GM21717 (cell line): ENCODE results near the gene NFKBIE.
A peak's percentile ranks its signal among the peaks of the same experiment; 100 is the strongest.
"Not testable (repeated sequence)": the region's sequence is repeated elsewhere in the genome, so short reads cannot be mapped to it uniquely, and the experiment has no call there.

ENCODE experiments used
- ATAC-seq: cut with Tn5 transposase; IDR thresholded peaks from one replicate; pipeline ENCODE4 v1.9.1; 2021; ENCODE audit warnings: mild to moderate bottlenecking, moderate library complexity; ENCODE audit not compliant: unreplicated experiment

NFKBIE gene

GRCh38 chr6:44265007-44265721, at the start of gene NFKBIE:
NFKBIE (minus strand) TSS chr6:44265551; CDS start chr6:44265346, 205 bp downstream.
- ATAC-seq = peak; percentile 31

- not testable (repeated sequence) for ATAC-seq
Observed at GRCh38 chr6:44314657-44315056, 49.3 kb upstream of the NFKBIE start.

- peak; percentile 72 for ATAC-seq
Observed at GRCh38 chr6:44312901-44313788, 47.8 kb upstream of the NFKBIE start, which contains the start of gene AARS2. AARS2 (minus strand) TSS chr6:44313347; CDS start chr6:44313323, 24 bp downstream.

GRCh38 chr6:44311767-44312166, 46.4 kb upstream of the NFKBIE start:
- no peak for ATAC-seq

GRCh38 chr6:44311304-44311703, 46.0 kb upstream of the NFKBIE start:
- no peak for ATAC-seq

- no peak for ATAC-seq
Observed at GRCh38 chr6:44310241-44310640, 44.9 kb upstream of the NFKBIE start.

- no peak for ATAC-seq
Observed at GRCh38 chr6:44309631-44310030, 44.3 kb upstream of the NFKBIE start.

GRCh38 chr6:44309092-44309491, 43.7 kb upstream of the NFKBIE start:
- no peak for ATAC-seq

- no peak for ATAC-seq
Observed at GRCh38 chr6:44307217-44307616, 41.9 kb upstream of the NFKBIE start.

- ATAC-seq = no peak
Observed at GRCh38 chr6:44306710-44307109, 41.4 kb upstream of the NFKBIE start.

GRCh38 chr6:44305200-44305725, 39.9 kb upstream of the NFKBIE start:
- no peak for ATAC-seq

GRCh38 chr6:44304282-44305199, 39.2 kb upstream of the NFKBIE start:
- ATAC-seq = no peak

- ATAC-seq = no peak
Observed at GRCh38 chr6:44303842-44304241, 38.5 kb upstream of the NFKBIE start.

GRCh38 chr6:44302856-44303255, 37.5 kb upstream of the NFKBIE start:
- no peak for ATAC-seq

- ATAC-seq = no peak
Observed at GRCh38 chr6:44301782-44302564, 36.6 kb upstream of the NFKBIE start.

GRCh38 chr6:44301106-44301505, 35.8 kb upstream of the NFKBIE start:
- no peak for ATAC-seq

GRCh38 chr6:44300292-44300823, 35.0 kb upstream of the NFKBIE start:
- ATAC-seq = no peak

GRCh38 chr6:44298864-44299263, 33.5 kb upstream of the NFKBIE start:
- ATAC-seq = no peak

- ATAC-seq = no peak
Observed at GRCh38 chr6:44298055-44298803, 32.9 kb upstream of the NFKBIE start.
